Caco-2 (cell line): ENCODE data around the gene KDM5C. TPM values are rescaled to one million over a fixed set of nuclear protein-coding genes. Genes with fewer than 3 reads are reported as not detected.

Experiments used
- BruUV-seq: library from RNA; stranded (reverse); fragments of 400-500 nt; replicated peaks from 2 replicates; lab custom pipeline; 2021; lab: Mats Ljungman, UMichigan
- CTCF ChIA-PET: fragments of 300-600 bp; sonication (Branson Sonifier 250); formaldehyde crosslinking; loops from one replicate; lab custom pipeline; 2022; ENCODE audit warnings: antibody characterized with exemption; lab: Charles Lee
- POLR2A ChIA-PET: fragments of 300-600 bp; sonication (Branson Sonifier 250); formaldehyde crosslinking; loops from one replicate; lab custom pipeline; 2022; ENCODE audit warnings: antibody characterized with exemption; lab: Charles Lee
- DNase-seq, 2 experiments: peaks; one replicate each; pipeline versions ENCODE4 v3.0.0 to v3.0.0-alpha.2; 2020 to 2022
- H3K27me3 ChIP-seq: replicated peaks from 2 replicates; pipeline ENCODE4 v1.6.0; 2011; ENCODE audit warnings: low read length; ENCODE audit not compliant: control insufficient read depth, insufficient read depth
- H3K36me3 ChIP-seq: 2 replicates; pipeline ENCODE4 v1.5.1; 2011; ENCODE audit warnings: low read length; ENCODE audit not compliant: control insufficient read depth, insufficient read depth
- H3K4me1 ChIP-seq: fragments of 250-450 bp; sonication (Bioruptor Pico); 2 replicates; pipeline ENCODE4 v1.5.1; 2020; ENCODE audit warnings: mild to moderate bottlenecking
- H3K4me3 ChIP-seq: 2 replicates; pipeline ENCODE4 v1.5.1; 2011; ENCODE audit warnings: low read depth, mild to moderate bottlenecking, control low read depth, low read length
- H3K9me3 ChIP-seq: fragments of 250-450 bp; sonication (Bioruptor Pico); 2 replicates; pipeline ENCODE4 v1.5.1; 2020; ENCODE audit warnings: mild to moderate bottlenecking, moderate library complexity
- H3K27ac Mint-ChIP-seq: one replicate; pipeline ENCODE4 v1.8.0; 2022; ENCODE audit warnings: mixed read lengths; ENCODE audit not compliant: unreplicated experiment
- H3K27me3 Mint-ChIP-seq: one replicate; pipeline ENCODE4 v1.8.0; 2022; ENCODE audit warnings: mixed read lengths; ENCODE audit not compliant: insufficient read depth, unreplicated experiment
- H3K36me3 Mint-ChIP-seq: one replicate; pipeline ENCODE4 v1.8.0; 2022; ENCODE audit warnings: mild to moderate bottlenecking, mixed read lengths; ENCODE audit not compliant: insufficient read depth, unreplicated experiment
- H3K4me1 Mint-ChIP-seq: one replicate; pipeline ENCODE4 v1.8.0; 2022; ENCODE audit warnings: low read depth, mixed read lengths; ENCODE audit not compliant: unreplicated experiment
- H3K4me3 Mint-ChIP-seq: one replicate; pipeline ENCODE4 v1.8.0; 2022; ENCODE audit warnings: mild to moderate bottlenecking, moderate library complexity, mixed read lengths; ENCODE audit not compliant: unreplicated experiment
- H3K9me3 Mint-ChIP-seq: one replicate; pipeline ENCODE4 v1.8.0; 2022; ENCODE audit warnings: mixed read lengths; ENCODE audit not compliant: unreplicated experiment
- CTCF ChIP-seq, 2 experiments: fragments of 200-600 bp in 1 of 2; IDR thresholded peaks; 1 replicate in 1 of 2; 2 replicates in 1 of 2; pipeline versions ENCODE4 v1.5.1 to v1.8.0; 2011 to 2022; ENCODE audit warnings: antibody characterized with exemption in 1 of 2, control low read depth in 1 of 2, inconsistent platforms in 1 of 2, low read depth in 1 of 2, low read length in 1 of 2, mild to moderate bottlenecking in 1 of 2, moderate library complexity in 1 of 2; ENCODE audit not compliant: insufficient read depth in 1 of 2, severe bottlenecking in 1 of 2, unreplicated experiment in 1 of 2
- intact Hi-C: fragments of 100-400 bp; cut with micrococcal nuclease; formaldehyde crosslinking; loops from one replicate; pipeline ENCODE4 v1.10.0; 2022; ENCODE audit not compliant: unreplicated experiment
- total RNA-seq: library from RNA; stranded (reverse); gene quantifications from 2 replicates; pipeline ENCODE4 v1.2.3, GENCODE V29; 2022

Gene KDM5C
- total RNA-seq, 1 experiment from 2014 or later = 84.5 TPM

GRCh38 chrX:53223068-53223693 lies 1.8 kb downstream of the KDM5C start:
- ChIA-PET CTCF (interaction anchor here (1.3 kb wide), 1 partner anchor 228 kb away, joined by 3 read pairs; no protein-coding TSS in a partner anchor), POLR2A (no interaction called here)
- Histone ChIP-seq H3K36me3 (no peaks in the 10 kb centered on the region; the same call in 1 of the 2 replicates), H3K9me3 (no peaks in the 10 kb centered on the region), H3K4me1 (peaks cover 6% of the 10 kb centered on the region), H3K27me3 (no peaks in the 10 kb centered on the region), H3K4me3 (peak overlapping the region; percentile 81)
- DNase-seq = no peak
- no peak for TF ChIP-seq CTCF (IDR thresholded peaks at IDR 0.05; ENCODE audit: insufficient read depth in 1 of 2, low read depth in 1 of 2, low read length in 1 of 2, severe bottlenecking in 1 of 2, unreplicated experiment in 1 of 2)
- Mint-ChIP-seq H3K9me3 (no peaks in the 10 kb centered on the region), H3K4me3 (peak overlapping the region; percentile 96), H3K4me1 (no peaks in the 10 kb centered on the region), H3K27ac (peak overlapping the region; percentile 55), H3K27me3 (no peaks in the 10 kb centered on the region), H3K36me3 (peaks cover 20% of the 10 kb centered on the region)
- intact Hi-C loops = loop anchor here (10.0 kb wide), 1 partner anchor 128 kb away; the partner anchor contains the start of gene KANTR
- BruUV-seq = no TSS peak

- Histone ChIP-seq H3K36me3 (peaks cover 1% of the 10 kb centered on the region; the same call in 1 of the 2 replicates), H3K4me3 (no peak overlapping the region), H3K9me3 (no peaks in the 10 kb centered on the region), H3K27me3 (no peaks in the 10 kb centered on the region), H3K4me1 (no peaks in the 10 kb centered on the region)
- peaks cover 54% of the 10 kb centered on the region for H3K36me3 Mint-ChIP-seq
- H3K27ac Mint-ChIP-seq = no peak overlapping the region
- no peaks in the 10 kb centered on the region for H3K9me3 Mint-ChIP-seq
- H3K27me3 Mint-ChIP-seq = no peaks in the 10 kb centered on the region
- DNase-seq = no peak
- TF ChIP-seq CTCF (IDR thresholded peaks at IDR 0.05; ENCODE audit: insufficient read depth in 1 of 2, low read depth in 1 of 2, low read length in 1 of 2, severe bottlenecking in 1 of 2, unreplicated experiment in 1 of 2) = no peak
- ChIA-PET CTCF (no interaction called here), POLR2A (no interaction called here)
- no TSS peak for BruUV-seq
- H3K4me3 Mint-ChIP-seq = no peak overlapping the region
- intact Hi-C loops = no loop called here
- no peaks in the 10 kb centered on the region for H3K4me1 Mint-ChIP-seq
These were observed 13.5 kb downstream of the KDM5C start for GRCh38 chrX:53211391-53211978.

GRCh38 chrX:53196678-53197077 lies 28.3 kb downstream of the KDM5C start:
- H3K4me3 ChIP-seq = no peak overlapping the region
- no peak for DNase-seq
- BruUV-seq = no TSS peak
- no peaks in the 10 kb centered on the region for H3K4me1 ChIP-seq
- peaks cover 70% of the 10 kb centered on the region for H3K36me3 Mint-ChIP-seq
- H3K9me3 Mint-ChIP-seq = no peaks in the 10 kb centered on the region
- H3K4me1 Mint-ChIP-seq = no peaks in the 10 kb centered on the region
- no peaks in the 10 kb centered on the region for H3K27me3 ChIP-seq
- no peaks in the 10 kb centered on the region for H3K27me3 Mint-ChIP-seq
- no peak for TF ChIP-seq CTCF (IDR thresholded peaks at IDR 0.05; ENCODE audit: insufficient read depth in 1 of 2, low read depth in 1 of 2, low read length in 1 of 2, severe bottlenecking in 1 of 2, unreplicated experiment in 1 of 2)
- no peaks in the 10 kb centered on the region; the same call in 1 of the 2 replicates for H3K36me3 ChIP-seq
- ChIA-PET POLR2A (no interaction called here), CTCF (no interaction called here)
- H3K9me3 ChIP-seq = no peaks in the 10 kb centered on the region
- H3K27ac Mint-ChIP-seq = no peak overlapping the region
- no peak overlapping the region for H3K4me3 Mint-ChIP-seq
- intact Hi-C loops = no loop called here
